Caco-2 (cell line): Measurements from ENCODE around the gene KLK14. TPM values are rescaled to one million over a fixed set of nuclear protein-coding genes. Genes with fewer than 3 reads are reported as not detected.
A peak's percentile ranks its signal among the peaks of the same experiment; 100 is the strongest.

ENCODE experiments used
- BruUV-seq: library from RNA; stranded (reverse); fragments of 400-500 nt; replicated peaks from 2 replicates; lab custom pipeline; 2021; lab: Mats Ljungman, UMichigan
- CTCF ChIA-PET: fragments of 300-600 bp; sonication (Branson Sonifier 250); formaldehyde crosslinking; loops from one replicate; lab custom pipeline; 2022; ENCODE audit warnings: antibody characterized with exemption; lab: Charles Lee
- POLR2A ChIA-PET: fragments of 300-600 bp; sonication (Branson Sonifier 250); formaldehyde crosslinking; loops from one replicate; lab custom pipeline; 2022; ENCODE audit warnings: antibody characterized with exemption; lab: Charles Lee
- DNase-seq, 2 experiments: peaks; one replicate each; pipeline versions ENCODE4 v3.0.0 to v3.0.0-alpha.2; 2020 to 2022
- H3K27me3 ChIP-seq: replicated peaks from 2 replicates; pipeline ENCODE4 v1.6.0; 2011; ENCODE audit warnings: low read length; ENCODE audit not compliant: control insufficient read depth, insufficient read depth
- H3K36me3 ChIP-seq: 2 replicates; pipeline ENCODE4 v1.5.1; 2011; ENCODE audit warnings: low read length; ENCODE audit not compliant: control insufficient read depth, insufficient read depth
- H3K4me1 ChIP-seq: fragments of 250-450 bp; sonication (Bioruptor Pico); 2 replicates; pipeline ENCODE4 v1.5.1; 2020; ENCODE audit warnings: mild to moderate bottlenecking
- H3K4me3 ChIP-seq: 2 replicates; pipeline ENCODE4 v1.5.1; 2011; ENCODE audit warnings: low read depth, mild to moderate bottlenecking, control low read depth, low read length
- H3K9me3 ChIP-seq: fragments of 250-450 bp; sonication (Bioruptor Pico); 2 replicates; pipeline ENCODE4 v1.5.1; 2020; ENCODE audit warnings: mild to moderate bottlenecking, moderate library complexity
- H3K27ac Mint-ChIP-seq: one replicate; pipeline ENCODE4 v1.8.0; 2022; ENCODE audit warnings: mixed read lengths; ENCODE audit not compliant: unreplicated experiment
- H3K27me3 Mint-ChIP-seq: one replicate; pipeline ENCODE4 v1.8.0; 2022; ENCODE audit warnings: mixed read lengths; ENCODE audit not compliant: insufficient read depth, unreplicated experiment
- H3K36me3 Mint-ChIP-seq: one replicate; pipeline ENCODE4 v1.8.0; 2022; ENCODE audit warnings: mild to moderate bottlenecking, mixed read lengths; ENCODE audit not compliant: insufficient read depth, unreplicated experiment
- H3K4me1 Mint-ChIP-seq: one replicate; pipeline ENCODE4 v1.8.0; 2022; ENCODE audit warnings: low read depth, mixed read lengths; ENCODE audit not compliant: unreplicated experiment
- H3K4me3 Mint-ChIP-seq: one replicate; pipeline ENCODE4 v1.8.0; 2022; ENCODE audit warnings: mild to moderate bottlenecking, moderate library complexity, mixed read lengths; ENCODE audit not compliant: unreplicated experiment
- H3K9me3 Mint-ChIP-seq: one replicate; pipeline ENCODE4 v1.8.0; 2022; ENCODE audit warnings: mixed read lengths; ENCODE audit not compliant: unreplicated experiment
- intact Hi-C: fragments of 100-400 bp; cut with micrococcal nuclease; formaldehyde crosslinking; loops from one replicate; pipeline ENCODE4 v1.10.0; 2022; ENCODE audit not compliant: unreplicated experiment
- total RNA-seq: library from RNA; stranded (reverse); gene quantifications from 2 replicates; pipeline ENCODE4 v1.2.3, GENCODE V29; 2022
- TF ChIP-seq, protein P1 (sequence below), 2 experiments: fragments of 200-600 bp in 1 of 2; IDR thresholded peaks; 1 replicate in 1 of 2; 2 replicates in 1 of 2; pipeline versions ENCODE4 v1.5.1 to v1.8.0; 2011 to 2022; ENCODE audit warnings: antibody characterized with exemption in 1 of 2, control low read depth in 1 of 2, inconsistent platforms in 1 of 2, low read depth in 1 of 2, low read length in 1 of 2, mild to moderate bottlenecking in 1 of 2, moderate library complexity in 1 of 2; ENCODE audit not compliant: insufficient read depth in 1 of 2, severe bottlenecking in 1 of 2, unreplicated experiment in 1 of 2

The KLK14 gene
- total RNA-seq, 1 experiment from 2014 or later: not detected

DNA sequence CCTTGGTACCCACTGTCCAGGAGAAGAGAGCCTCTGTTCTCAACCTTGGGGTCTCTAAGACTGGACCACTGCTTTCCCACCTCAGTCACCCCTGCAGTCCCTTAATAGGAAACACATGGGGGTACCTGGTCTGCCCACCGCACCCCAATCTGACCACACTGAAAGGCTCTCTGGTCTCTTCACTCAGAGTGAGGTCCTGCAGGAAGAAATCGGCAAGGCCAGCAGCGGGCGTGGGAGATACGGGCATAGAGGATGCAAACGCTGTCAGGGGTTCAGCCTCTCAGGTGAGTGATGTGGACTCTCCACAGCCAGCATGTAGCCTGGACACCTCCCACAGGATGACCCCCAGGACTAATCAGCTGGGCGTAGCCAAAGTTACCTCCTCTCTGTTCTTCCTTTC lies 45.5 kb upstream of the KLK14 start:
- BruUV-seq: no TSS peak

GRCh38 chr19:51127755-51128154 lies 45.1 kb upstream of the KLK14 start:
- H3K36me3 ChIP-seq: no peaks in the 10 kb centered on the region

More for the DNA sequence above, 45.5 kb upstream of the KLK14 start:
- intact Hi-C loops: no loop called here
- Histone ChIP-seq H3K9me3 (no peaks in the 10 kb centered on the region), H3K36me3 (no peaks in the 10 kb centered on the region), H3K27me3 (no peaks in the 10 kb centered on the region), H3K4me3 (no peak overlapping the region), H3K4me1 (peaks cover 4% of the 10 kb centered on the region; the same call in 1 of the 2 replicates)
- Mint-ChIP-seq H3K27me3 (peaks cover 9% of the 10 kb centered on the region), H3K27ac (peak overlapping the region; percentile 4), H3K4me3 (no peak overlapping the region), H3K4me1 (peaks cover 11% of the 10 kb centered on the region), H3K9me3 (no peaks in the 10 kb centered on the region), H3K36me3 (no peaks in the 10 kb centered on the region)
- TF ChIP-seq, protein P1, sequence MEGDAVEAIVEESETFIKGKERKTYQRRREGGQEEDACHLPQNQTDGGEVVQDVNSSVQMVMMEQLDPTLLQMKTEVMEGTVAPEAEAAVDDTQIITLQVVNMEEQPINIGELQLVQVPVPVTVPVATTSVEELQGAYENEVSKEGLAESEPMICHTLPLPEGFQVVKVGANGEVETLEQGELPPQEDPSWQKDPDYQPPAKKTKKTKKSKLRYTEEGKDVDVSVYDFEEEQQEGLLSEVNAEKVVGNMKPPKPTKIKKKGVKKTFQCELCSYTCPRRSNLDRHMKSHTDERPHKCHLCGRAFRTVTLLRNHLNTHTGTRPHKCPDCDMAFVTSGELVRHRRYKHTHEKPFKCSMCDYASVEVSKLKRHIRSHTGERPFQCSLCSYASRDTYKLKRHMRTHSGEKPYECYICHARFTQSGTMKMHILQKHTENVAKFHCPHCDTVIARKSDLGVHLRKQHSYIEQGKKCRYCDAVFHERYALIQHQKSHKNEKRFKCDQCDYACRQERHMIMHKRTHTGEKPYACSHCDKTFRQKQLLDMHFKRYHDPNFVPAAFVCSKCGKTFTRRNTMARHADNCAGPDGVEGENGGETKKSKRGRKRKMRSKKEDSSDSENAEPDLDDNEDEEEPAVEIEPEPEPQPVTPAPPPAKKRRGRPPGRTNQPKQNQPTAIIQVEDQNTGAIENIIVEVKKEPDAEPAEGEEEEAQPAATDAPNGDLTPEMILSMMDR (IDR thresholded peaks at IDR 0.05; ENCODE audit: insufficient read depth in 1 of 2, low read depth in 1 of 2, low read length in 1 of 2, severe bottlenecking in 1 of 2, unreplicated experiment in 1 of 2): no peak
- ChIA-PET POLR2A (no interaction called here), CTCF (no interaction called here)
- DNase-seq: no peak

GRCh38 chr19:51127032-51127431 lies 44.3 kb upstream of the KLK14 start:
- Mint-ChIP-seq H3K36me3 (no peaks in the 10 kb centered on the region), H3K27me3 (peaks cover 9% of the 10 kb centered on the region), H3K4me3 (no peak overlapping the region), H3K27ac (no peak overlapping the region), H3K9me3 (no peaks in the 10 kb centered on the region), H3K4me1 (peaks cover 7% of the 10 kb centered on the region)
- ChIA-PET POLR2A (no interaction called here), CTCF (interaction anchor here (0.7 kb wide), 1 partner anchor 106 kb away, joined by 3 read pairs; no protein-coding TSS in a partner anchor)
- H3K27me3 ChIP-seq: no peaks in the 10 kb centered on the region
- intact Hi-C loops: no loop called here
- no peaks in the 10 kb centered on the region for H3K36me3 ChIP-seq
- TF ChIP-seq, protein P1 (IDR thresholded peaks at IDR 0.05; ENCODE audit: insufficient read depth in 1 of 2, low read depth in 1 of 2, low read length in 1 of 2, severe bottlenecking in 1 of 2, unreplicated experiment in 1 of 2): no peak
- BruUV-seq: no TSS peak
- H3K4me3 ChIP-seq: no peak overlapping the region
- no peak for DNase-seq
- peaks cover 2% of the 10 kb centered on the region; the same call in 1 of the 2 replicates for H3K4me1 ChIP-seq
- no peaks in the 10 kb centered on the region for H3K9me3 ChIP-seq

More at GRCh38 chr19:51127755-51128154, 45.1 kb upstream of the KLK14 start:
- H3K9me3 Mint-ChIP-seq: no peaks in the 10 kb centered on the region
- peaks cover 11% of the 10 kb centered on the region for H3K4me1 Mint-ChIP-seq
- no TSS peak for BruUV-seq
- H3K27me3 ChIP-seq: no peaks in the 10 kb centered on the region
- CTCF ChIA-PET: no interaction called here
- no peak for DNase-seq
- intact Hi-C loops: no loop called here
- peaks cover 9% of the 10 kb centered on the region for H3K27me3 Mint-ChIP-seq
- POLR2A ChIA-PET: no interaction called here
- H3K36me3 Mint-ChIP-seq: no peaks in the 10 kb centered on the region
- H3K9me3 ChIP-seq: no peaks in the 10 kb centered on the region
- no peak overlapping the region for H3K4me3 ChIP-seq
- peaks cover 4% of the 10 kb centered on the region; the same call in 1 of the 2 replicates for H3K4me1 ChIP-seq
- no peak overlapping the region for H3K27ac Mint-ChIP-seq
- no peak overlapping the region for H3K4me3 Mint-ChIP-seq
- TF ChIP-seq, protein P1 (IDR thresholded peaks at IDR 0.05; ENCODE audit: insufficient read depth in 1 of 2, low read depth in 1 of 2, low read length in 1 of 2, severe bottlenecking in 1 of 2, unreplicated experiment in 1 of 2): no peak
